Adipose tissue (tissue), 3 donors: Measurements from ENCODE around the gene PPP1R18. TPM values are rescaled to one million over a fixed set of nuclear protein-coding genes. Genes with fewer than 3 reads are reported as not detected.

ENCODE experiments used
- H3K27ac ChIP-seq: one replicate; pipeline ENCODE4 v1.5.1; 2013; ENCODE audit warnings: low read depth, low read length
- WGBS, 3 donors: extraction: QIAGEN DNeasy Blood & Tissue Kit; methylation state at CpG; one replicate each; pipeline ENCODE4 v1.1.7; 2013; 5-methylcytosine and 5-hydroxymethylcytosine counted together
- polyA plus RNA-seq, 3 donors: library from polyadenylated mRNA; stranded (reverse); fragments of 200-250 nt; gene quantifications; one replicate each; pipeline ENCODE4 v1.2.3, GENCODE V29; 2013
- donor health status: healthy with polysubstance abuse.
- donor health status: Bipolar disorder and iron deficiency.
- donor health status: healthy.

PPP1R18 gene
- polyA plus RNA-seq, 3 donors = 10.0 to 102 (median 75.8) TPM

DNA sequence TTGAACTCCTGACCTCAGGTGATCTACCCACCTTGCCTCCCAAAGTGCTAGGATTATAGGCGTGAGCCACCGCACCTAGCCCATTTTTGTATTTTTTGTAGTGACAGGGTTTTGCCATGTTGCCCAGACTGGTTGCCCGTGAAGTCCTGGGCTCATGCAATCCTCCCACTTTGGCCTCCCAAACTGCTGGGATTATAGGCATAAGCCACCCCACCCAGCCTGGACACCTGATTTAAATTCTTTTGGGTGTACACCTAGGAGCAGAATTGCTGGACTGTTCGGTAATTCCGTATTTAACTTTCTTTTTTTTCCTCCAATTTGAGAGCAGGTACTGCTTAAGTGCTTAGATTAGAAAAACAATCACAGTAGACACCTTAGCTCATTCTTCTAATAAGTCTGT lies 10.0 kb upstream of the PPP1R18 start:
- WGBS, 3 donors = 96 to 98% (median 97%) methylated on average over 5 of the region's 5 CpGs
- no peak overlapping the region for H3K27ac ChIP-seq

DNA sequence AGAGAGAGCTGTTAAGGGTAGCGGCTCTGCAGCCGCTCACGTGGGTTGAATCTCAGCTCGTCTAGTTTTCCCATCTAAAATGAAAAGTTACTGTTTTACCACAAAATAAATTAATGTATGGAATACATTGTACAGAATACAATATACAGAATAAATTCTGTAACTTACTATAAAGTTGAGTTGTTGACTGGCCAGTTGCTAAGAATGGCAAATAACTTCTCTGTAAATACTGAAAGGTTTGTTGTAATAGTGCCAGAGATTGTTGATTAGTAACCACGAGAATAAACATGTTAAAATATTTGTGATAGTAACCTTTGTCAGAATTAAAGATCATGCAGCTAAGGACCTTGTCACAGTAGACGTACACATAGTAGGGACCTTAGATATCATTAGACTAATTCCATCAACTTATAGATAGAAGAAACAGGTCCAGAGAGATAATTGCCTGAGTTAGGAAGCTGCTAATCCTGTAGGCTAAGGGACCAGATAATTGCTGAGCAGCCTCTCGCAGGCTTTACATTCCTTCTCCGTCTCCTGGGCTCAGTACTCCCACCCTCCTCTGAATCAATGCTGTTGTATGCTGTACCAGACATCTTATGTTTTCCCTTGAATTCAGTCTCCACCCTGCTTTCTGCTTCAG lies 4.9 kb upstream of the PPP1R18 start:
- 12 to 19% (median 18%) methylated on average over 8 of the region's 8 CpGs for WGBS, 3 donors
- H3K27ac ChIP-seq = no peak overlapping the region

DNA sequence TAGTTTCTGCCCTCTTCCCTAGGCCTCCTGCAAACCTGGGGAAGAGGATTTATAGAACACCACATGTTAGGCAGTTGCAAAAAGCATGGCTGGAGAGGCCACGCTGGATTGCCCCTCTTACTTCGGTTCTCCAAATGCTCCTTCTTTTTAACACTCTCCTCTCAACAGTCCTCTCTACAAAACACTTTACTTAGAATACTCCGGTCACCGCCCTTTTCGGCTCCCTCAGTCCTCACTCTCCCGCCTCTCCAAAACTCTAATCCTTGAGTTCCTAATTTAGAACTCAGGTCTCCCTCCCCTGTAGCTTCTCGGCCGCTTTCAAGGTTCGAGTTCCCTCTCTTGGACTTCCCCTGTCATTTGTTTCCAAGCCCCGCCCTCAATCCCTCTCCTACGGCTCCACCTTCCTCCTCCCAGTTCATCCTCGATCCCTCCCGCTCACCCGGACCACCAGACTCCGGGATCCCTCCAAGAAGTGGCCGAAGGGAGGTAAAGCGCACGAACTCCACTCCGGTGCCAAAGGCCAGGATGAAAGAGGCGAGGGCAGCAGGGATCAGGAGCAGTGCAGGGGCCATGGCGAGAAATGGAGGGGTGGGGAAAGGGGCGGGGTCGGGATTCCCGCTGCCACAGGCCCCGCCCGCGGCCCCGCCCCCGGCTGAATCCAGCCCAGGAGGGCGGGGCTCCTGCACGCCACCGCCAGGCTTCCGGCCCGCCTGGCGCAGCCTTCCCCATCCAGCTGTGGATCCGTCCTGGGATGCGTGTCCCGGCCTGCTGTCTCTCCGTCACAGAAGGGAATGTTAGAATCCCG lies 4.2 kb upstream of the PPP1R18 start, which contains the start of gene NRM:
Gene NRM, minus strand, starts transcription at position 582 of the 805 bp plus-strand sequence. Its CDS starts 10 bp downstream, at position 572.
- WGBS, 3 donors = 1% methylated on average over 33 to 40 of the region's 40 CpGs

DNA sequence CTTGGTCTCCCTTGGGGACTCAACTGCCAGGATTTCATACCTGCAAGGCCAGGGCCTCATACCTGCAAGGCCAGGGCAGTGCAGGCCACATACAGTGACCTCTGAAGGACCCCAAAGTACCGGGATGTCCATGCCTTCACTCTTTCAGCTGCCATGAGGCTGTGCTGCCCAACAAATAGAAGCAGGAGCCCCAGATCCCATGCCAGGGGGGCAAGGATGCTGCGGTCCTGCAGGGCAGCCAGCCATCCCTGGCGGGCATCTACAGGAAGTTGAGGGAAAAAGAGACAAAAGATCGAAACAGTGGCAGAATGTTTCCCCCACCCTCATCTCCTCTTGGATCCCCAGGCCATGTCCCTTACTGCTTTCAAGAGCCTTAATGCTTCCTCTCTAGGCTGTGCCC lies 3.5 kb upstream of the PPP1R18 start:
- 27 to 46% (median 39%) methylated on average over 4 of the region's 4 CpGs for WGBS, 3 donors
- no peak overlapping the region for H3K27ac ChIP-seq

More for the DNA sequence above, 4.2 kb upstream of the PPP1R18 start, which contains the start of gene NRM:
- H3K27ac ChIP-seq = no peak within 1 kb of the TSS

DNA sequence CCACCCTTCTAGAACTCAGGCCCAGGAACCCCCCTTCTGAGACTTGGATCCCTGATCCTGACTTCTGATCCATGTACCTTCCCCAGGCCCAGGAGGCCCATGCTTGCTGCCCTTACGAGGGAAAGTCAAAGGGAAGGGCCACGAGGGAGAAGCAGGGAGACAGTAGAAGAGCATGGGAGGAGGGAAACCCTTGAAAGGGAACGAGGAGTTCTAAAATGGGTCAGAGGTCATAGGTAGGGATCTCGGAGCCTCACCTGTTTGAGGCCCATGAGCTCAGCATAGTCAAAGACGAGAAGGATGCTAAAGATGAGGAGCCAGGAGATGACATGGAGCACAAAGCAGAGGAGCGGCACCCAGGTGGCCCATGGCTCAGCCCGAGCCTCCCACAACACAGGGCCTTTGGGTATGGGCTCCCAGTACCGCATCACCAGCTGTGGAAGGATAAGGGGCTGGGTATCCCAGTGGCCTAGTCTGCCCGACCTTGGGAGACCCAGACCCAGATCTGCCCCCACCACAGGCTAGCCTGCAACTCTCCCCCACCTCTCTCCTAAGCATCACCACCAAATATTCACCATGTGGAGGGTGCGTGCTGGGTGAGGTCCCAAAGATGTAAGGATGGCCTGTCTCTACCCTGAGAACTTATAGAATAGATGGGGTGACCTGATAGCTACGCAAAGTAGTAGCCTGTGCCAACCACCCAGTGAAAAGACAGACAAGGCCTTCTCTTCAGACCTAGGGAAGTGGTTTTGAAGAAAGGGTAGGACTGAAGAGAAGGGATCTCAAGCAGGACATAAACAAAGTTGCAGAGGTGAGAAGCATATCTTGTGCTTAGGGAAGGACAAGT lies 2.8 kb upstream of the PPP1R18 start:
- H3K27ac ChIP-seq = no peak overlapping the region
- WGBS, 3 donors = 81 to 91% (median 84%) methylated on average over 11 of the region's 11 CpGs

DNA sequence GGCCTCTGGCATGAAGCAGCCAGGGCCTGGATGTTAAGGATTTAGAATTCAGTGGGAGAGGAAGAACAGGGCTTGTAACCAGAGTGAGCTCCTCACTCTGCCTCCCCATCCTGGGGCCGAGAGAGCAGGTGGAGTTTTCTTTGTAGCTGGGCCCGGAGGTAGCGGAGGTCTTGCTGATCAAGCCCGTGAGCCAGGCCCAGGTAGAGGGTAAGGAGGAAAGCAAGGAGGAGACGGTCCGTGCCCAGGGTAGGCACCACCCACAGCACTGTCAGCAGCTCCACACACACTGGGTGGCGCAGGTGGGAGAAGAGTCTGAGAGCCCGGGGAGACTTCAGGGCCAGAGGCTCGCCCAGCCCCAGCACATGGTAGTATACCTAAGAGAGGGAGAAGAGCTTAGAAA lies 2.1 kb upstream of the PPP1R18 start:
- no peak overlapping the region for H3K27ac ChIP-seq
- 85 to 89% (median 85%) methylated on average over 9 of the region's 9 CpGs for WGBS, 3 donors

DNA sequence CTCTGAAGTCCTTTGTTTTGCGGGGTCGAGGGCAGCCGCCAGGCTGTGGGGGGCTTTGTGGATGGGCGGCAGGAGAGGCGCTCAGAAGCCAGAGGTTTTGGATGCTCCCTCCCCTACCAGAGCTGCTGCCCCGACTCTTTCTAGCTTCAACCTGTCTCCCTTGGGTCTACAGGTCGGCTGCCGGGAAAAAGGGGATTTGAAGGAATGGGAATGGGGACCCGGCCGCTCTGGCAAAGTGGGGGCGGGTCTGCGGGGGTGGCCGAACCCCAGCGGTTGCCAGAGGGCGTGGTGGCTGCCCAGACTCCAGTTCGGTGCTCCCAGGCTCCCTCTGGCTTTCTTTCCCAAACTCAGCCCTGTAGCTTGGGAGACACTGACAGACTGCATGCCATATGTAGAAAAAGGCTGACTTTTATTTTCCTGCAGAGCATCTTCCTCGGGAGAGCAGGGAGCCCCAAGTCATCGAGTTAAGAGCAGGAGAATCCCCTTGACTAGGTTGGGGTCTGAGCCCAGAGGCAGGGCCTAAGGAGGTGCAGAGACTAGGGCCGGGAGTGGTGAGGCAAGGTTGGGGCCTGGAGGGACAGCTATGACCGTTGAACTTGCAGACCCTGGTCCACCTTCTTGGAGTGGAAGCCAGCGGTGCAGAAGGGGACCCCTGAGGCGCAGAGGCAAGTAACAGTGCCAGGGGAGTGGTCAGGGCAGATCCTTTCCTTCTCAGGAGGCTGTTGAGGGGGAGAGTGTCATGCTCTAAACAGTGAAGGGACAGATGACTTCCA lies 1.4 kb upstream of the PPP1R18 start:
- WGBS, 3 donors = 13 to 20% (median 13%) methylated on average over 22 of the region's 22 CpGs
- peak overlapping the region; percentile 100 for H3K27ac ChIP-seq

DNA sequence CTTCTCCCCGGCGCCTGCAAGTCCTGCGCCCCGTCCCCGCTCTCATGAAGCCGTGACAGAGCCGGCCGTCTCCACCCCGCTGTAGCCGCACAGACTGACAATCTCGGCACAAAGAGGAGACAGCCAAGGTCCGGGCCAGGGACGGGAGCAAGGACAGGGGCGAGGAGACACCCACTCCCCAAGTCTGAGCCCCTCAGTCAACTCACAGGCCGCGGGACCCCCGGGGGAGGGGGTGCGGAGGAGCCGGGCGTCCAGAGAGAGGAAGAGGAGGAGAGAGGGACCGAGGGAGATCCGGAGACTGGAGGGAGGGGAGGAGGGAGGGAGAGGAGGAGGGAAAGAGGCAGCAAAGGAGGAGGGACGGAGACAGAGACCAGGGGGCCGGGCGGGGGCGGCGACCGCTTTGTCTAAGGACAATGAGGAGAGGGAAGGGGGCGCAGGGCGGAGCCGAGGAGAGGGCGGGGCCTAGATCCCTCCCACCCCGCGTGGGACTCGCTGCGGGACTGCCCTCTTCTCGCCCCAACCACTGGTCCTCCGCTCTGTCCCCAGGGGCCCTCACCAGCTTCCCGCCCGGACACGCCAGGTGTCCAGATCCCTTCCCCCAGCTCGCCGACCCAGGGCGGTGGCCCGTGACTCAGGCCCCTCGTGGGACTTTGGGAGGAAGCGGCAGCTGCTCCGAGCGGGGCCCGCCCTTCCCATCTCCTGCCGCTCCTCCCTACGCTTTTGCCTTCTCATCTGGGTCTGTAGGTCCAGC lies 638 bp upstream of the PPP1R18 start:
- H3K27ac ChIP-seq = peak overlapping the region; percentile 100
- WGBS, 3 donors = 0 to 1% (median 1%) methylated on average over 44 to 52 of the region's 52 CpGs

DNA sequence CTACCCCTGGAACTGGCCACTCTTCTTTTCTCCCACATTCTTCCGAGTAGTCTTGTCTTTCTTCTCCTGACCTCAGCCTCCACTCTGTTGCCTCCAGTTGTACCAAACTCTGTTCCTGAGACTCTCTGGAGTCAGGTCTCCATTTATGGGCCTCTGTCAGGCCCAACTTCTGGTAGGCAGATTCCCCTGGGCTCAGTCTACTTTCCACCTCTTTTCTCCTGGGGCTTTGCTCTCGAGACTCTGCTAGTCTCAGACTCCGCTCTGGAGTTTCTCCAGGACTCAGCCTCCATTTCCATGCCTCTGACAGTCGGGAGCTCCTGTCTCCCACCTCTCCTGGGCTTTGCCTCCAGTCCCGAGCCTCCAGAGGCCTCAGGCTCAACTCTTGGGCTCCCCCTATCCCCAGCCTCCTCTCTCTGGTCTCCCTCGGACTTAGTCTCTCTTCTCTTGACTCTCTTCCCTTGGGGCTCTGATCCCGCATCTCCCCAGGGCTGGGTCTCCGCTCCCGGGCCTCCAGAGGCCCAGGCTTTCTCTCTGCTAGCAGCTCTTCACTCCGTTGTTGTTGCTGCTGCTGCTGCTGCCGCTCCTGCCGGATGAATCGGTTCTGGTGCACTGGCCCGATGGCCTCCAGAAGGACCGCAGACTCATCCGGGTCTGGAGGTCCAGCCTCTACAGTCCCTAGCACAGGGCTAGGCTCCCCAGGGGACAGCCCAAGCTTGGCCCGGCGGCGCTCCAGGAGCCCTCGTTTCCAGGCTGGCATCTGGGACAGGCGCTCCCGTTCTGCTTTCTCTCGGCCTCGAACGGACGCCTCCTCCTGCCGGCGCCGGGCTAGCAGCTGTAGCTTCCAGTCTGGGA lies 1.1 kb downstream of the PPP1R18 start:
- H3K27ac ChIP-seq = peak overlapping the region; percentile 100
- 21 to 65% (median 27%) methylated on average over 29 of the region's 29 CpGs for WGBS, 3 donors

DNA sequence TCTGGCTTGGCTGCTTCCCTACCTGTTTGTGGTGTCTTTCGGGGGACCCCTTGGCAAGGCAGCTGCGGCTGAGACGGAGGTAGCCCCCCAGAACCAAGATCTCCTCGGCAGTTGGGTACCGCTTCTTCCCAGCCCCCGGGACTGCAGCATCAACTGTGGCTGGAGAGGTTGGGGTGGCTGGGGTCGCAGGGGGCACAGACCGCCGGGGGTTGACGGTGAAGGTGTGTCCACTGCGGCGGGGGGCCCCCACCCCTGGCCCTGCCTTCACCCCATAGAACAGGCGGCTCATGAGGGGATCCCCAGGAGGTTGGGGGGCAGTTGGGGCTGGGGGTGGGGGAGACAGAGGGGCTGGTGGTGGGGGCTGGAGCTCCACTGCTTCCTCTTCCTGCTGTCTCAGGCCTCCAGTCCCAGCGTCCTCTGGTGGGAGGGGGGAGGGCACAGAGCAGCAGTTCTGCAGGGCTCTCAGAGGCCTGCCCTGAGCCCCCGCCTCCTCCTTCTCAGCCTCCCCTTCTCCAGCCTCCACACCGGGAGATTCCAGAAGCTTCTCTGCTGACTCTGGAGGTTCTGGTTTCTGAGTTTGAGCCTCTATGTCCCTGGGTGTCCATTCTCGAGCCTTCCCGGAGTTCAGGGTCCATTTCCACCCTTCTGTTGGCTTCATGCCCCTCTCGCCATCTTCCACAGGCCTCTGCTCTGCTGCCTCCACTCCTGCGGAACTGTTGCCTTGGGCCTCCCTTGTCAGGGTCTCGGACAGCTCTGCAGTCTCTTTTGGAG lies 1.9 kb downstream of the PPP1R18 start:
- 11 to 62% (median 13%) methylated on average over 19 to 21 of the region's 21 CpGs for WGBS, 3 donors
- H3K27ac ChIP-seq = peak overlapping the region; percentile 44

DNA sequence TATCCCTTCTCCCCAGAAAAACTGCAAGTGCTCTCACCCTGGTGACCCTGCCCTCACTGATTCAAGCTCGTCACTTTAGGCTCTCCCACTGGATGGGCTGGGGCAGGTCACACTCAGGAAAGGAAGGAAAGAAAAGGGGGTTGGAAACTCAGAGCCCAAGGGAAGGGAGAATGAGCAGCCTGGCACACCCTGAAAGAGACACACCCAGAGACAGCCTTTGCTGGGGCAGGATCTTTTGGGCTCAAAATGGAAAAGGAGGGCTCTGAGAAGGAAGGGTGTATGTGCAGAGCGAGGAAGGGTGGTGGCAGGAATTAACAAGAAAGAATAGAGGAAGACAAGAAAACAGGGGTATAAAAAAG lies 2.5 kb downstream of the PPP1R18 start:
- peak overlapping the region; percentile 44 for H3K27ac ChIP-seq
- 6 to 52% (median 10%) methylated on average over 2 of the region's 2 CpGs for WGBS, 3 donors

DNA sequence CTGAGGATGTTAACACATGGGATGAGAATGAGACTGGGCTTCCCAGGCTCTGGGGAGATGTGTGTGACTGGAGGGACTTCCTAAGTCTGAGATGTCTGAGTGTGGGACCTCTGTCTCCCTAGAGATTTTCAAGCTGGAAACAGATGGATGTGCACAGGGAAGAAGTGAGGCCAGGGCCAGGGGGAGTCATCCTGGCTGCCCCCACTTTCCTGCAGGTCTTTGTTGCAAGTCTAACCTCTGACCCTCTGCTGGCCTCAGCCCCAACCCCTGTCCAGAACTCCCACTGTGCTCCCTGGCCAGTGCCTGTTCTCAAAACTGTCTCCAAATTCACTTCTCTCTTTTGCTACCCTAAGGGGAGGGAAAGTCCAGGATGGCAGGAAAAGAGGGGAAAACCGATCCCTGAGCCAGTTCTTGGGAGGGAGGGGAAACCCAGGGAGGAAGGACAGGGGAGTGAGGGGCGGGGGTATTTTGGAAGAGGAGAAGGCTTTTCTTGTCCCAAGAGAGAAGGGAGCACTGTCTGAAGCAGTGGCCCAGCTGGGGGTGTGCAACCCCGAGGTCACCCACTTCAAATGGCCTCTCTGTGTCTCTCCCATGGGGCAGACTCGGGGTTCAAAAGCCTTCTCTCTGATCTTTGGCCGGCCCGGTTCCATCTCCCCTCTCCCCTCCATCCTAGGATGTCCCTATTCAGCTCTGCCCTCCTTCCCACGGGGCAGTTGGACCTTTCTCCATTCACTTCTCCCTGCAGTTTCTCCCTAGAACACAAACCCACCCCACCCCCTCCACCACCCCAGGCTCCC lies 3.1 kb downstream of the PPP1R18 start:
- 2 to 37% (median 10%) methylated on average over 7 of the region's 7 CpGs for WGBS, 3 donors
- peak overlapping the region; percentile 89 for H3K27ac ChIP-seq

DNA sequence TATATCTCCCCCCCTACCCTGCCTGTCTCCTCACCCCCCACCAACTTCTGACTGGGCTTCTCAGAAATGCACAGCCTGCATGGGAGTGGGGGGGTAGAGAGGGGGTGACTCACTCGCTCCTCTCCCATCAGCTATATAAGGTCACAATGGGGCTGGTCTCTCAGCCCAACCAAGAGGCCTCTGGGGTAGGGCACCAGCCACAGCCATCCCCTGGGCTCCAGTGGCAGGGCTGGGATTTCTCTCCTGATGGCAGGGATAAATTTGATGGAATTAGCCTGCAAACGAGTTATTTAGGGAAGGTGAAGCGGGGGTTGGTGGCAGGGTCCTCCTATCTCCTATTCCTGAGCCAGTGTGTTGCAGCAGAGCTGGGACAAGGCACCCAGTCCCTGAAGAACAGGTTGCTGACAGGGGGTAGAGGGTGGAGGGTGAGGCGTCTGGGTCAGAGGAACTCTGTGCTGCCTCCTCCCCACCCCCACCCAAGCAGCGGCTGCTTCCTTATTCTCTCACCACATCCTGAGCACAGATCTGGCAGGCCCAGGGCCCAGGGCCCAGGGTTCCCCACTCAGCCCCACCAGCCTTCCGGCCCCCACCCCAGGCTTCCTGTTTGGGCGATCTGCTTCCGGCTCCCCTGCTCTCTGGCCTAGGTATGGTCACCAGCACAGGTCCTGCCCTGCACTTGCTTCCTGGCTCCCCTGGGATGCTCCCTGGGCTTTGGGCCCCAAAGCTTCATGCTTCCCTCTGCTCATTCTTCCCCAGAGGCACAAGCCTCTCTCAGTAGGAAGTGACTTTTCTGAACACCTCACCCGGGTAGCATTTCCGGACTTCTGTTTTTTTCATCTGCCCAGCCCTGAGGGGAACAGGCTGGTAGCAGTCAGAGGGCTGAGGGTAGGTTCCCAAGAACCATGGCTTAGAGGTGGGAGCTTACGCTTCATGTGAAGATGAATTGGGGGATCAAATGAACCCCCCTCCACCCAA lies 4.0 kb downstream of the PPP1R18 start:
- peak overlapping the region; percentile 89 for H3K27ac ChIP-seq
- 3 to 44% (median 9%) methylated on average over 9 to 11 of the region's 11 CpGs for WGBS, 3 donors

DNA sequence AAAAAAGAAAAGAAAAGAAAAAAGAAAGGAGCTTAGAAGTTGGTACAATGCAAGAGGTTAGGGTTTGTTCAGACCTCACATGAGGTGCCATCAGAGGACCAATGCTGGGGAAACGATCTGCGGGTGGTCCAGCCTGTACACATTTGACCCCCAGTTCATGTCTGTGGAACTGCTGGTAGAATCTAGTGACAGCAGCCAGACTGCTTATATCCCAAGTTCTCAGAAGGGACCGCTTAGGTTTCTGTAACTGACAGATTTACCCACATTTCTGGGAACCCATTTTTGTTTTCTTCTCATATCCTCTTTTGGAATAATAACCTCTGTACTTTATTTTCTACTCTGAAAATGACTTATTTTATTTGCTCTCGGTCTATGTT lies 4.7 kb downstream of the PPP1R18 start:
- H3K27ac ChIP-seq = peak overlapping the region; percentile 63
- 23 to 81% (median 25%) methylated on average over 4 of the region's 4 CpGs for WGBS, 3 donors
